Thymus (tissue), 11 donors: ENCODE data around the gene TMEM132C. TPM values are rescaled to one million over a fixed set of nuclear protein-coding genes. Genes with fewer than 3 reads are reported as not detected.

Experiments
- DNase-seq, 9 donors: peaks; one replicate each; pipeline ENCODE4 v3.0.0-alpha.2; 2013; ENCODE audit warnings: low spot score in 9 of 9, low read depth in 6 of 9, missing footprints in 1 of 9
- H3K27ac ChIP-seq, 2 donors: one replicate each; pipeline ENCODE4 v1.5.1; 2013; ENCODE audit warnings: control low read depth in 1 of 2, low read depth in 1 of 2, low read length in 1 of 2, mild to moderate bottlenecking in 1 of 2, moderate library complexity in 1 of 2
- H3K27me3 ChIP-seq, 2 donors: one replicate each; pipeline ENCODE4 v1.5.1; 2013; ENCODE audit warnings: low read length in 1 of 2; ENCODE audit not compliant: control insufficient read depth in 2 of 2, insufficient read depth in 1 of 2
- H3K36me3 ChIP-seq, 2 donors: one replicate each; pipeline ENCODE4 v1.5.1; 2013; ENCODE audit warnings: low read length in 1 of 2, mild to moderate bottlenecking in 1 of 2, moderate library complexity in 1 of 2; ENCODE audit not compliant: control insufficient read depth in 2 of 2, insufficient read depth in 2 of 2
- H3K4me1 ChIP-seq, 2 donors: one replicate each; pipeline ENCODE4 v1.5.1; 2013; ENCODE audit warnings: low read length in 2 of 2; ENCODE audit not compliant: control insufficient read depth in 2 of 2, insufficient read depth in 2 of 2
- H3K4me3 ChIP-seq, 2 donors: one replicate each; pipeline ENCODE4 v1.5.1; 2013; ENCODE audit warnings: low read length in 2 of 2, control low read depth in 1 of 2, mild to moderate bottlenecking in 1 of 2
- H3K9me3 ChIP-seq, 2 donors: one replicate each; pipeline ENCODE4 v1.5.1; 2013; ENCODE audit warnings: low read length in 1 of 2, mild to moderate bottlenecking in 1 of 2; ENCODE audit not compliant: control insufficient read depth in 2 of 2, insufficient read depth in 1 of 2
- WGBS: extraction: QIAGEN DNeasy Blood & Tissue Kit; methylation state at CpG from one replicate; pipeline ENCODE4 v1.1.7; 2013; 5-methylcytosine and 5-hydroxymethylcytosine counted together
- polyA plus RNA-seq: library from polyadenylated mRNA; stranded (reverse); fragments of 200-250 nt; gene quantifications from one replicate; pipeline ENCODE4 v1.2.3, GENCODE V29; 2013
- total RNA-seq: library from RNA; stranded (reverse); fragments of 120-200 nt; gene quantifications from one replicate; pipeline ENCODE4 v1.2.4, GENCODE V29; 2013
- donor health status: healthy.

Gene TMEM132C
- total and polyA plus RNA-seq, 2 donors, result 0.24 to 0.34 TPM

- DNase-seq, result no peak
- no peak overlapping the region for H3K4me3 ChIP-seq
- no peaks in the 10 kb centered on the region for H3K9me3 ChIP-seq
- H3K36me3 ChIP-seq, result no peaks in the 10 kb centered on the region
- 72% methylated on average over 12 of the region's 12 CpGs for WGBS
- no peaks in the 10 kb centered on the region for H3K27me3 ChIP-seq
- H3K4me1 ChIP-seq, result no peaks in the 10 kb centered on the region
- H3K27ac ChIP-seq, result no peak overlapping the region
These were observed 287.8 kb downstream of the TMEM132C start for GRCh38 chr12:128554546-128555304.

- 90% methylated on average over 1 of the region's 1 CpG for WGBS
- H3K9me3 ChIP-seq, result no peaks in the 10 kb centered on the region
- H3K4me1 ChIP-seq, result no peaks in the 10 kb centered on the region
- no peak overlapping the region for H3K4me3 ChIP-seq
- H3K27ac ChIP-seq, result no peak overlapping the region
- no peak for DNase-seq
- no peaks in the 10 kb centered on the region for H3K27me3 ChIP-seq
- no peaks in the 10 kb centered on the region for H3K36me3 ChIP-seq
These were observed 290.3 kb downstream of the TMEM132C start for GRCh38 chr12:128557231-128557630.

- WGBS, result 92% methylated on average over 3 of the region's 3 CpGs
- H3K9me3 ChIP-seq, result no peaks in the 10 kb centered on the region
- H3K4me3 ChIP-seq, result no peak overlapping the region
- H3K27me3 ChIP-seq, result no peaks in the 10 kb centered on the region
- H3K4me1 ChIP-seq, result no peaks in the 10 kb centered on the region
- H3K27ac ChIP-seq, result no peak overlapping the region
- DNase-seq, result no peak
- H3K36me3 ChIP-seq, result no peaks in the 10 kb centered on the region
These were observed 298.0 kb downstream of the TMEM132C start for GRCh38 chr12:128564956-128565355.

- no peaks in the 10 kb centered on the region for H3K27me3 ChIP-seq
- 79% methylated on average over 7 of the region's 7 CpGs for WGBS
These were observed 300.8 kb downstream of the TMEM132C start for GRCh38 chr12:128567730-128568129.

GRCh38 chr12:128570191-128571065 lies 303.5 kb downstream of the TMEM132C start:
- WGBS, result 70% methylated on average over 11 of the region's 11 CpGs
- DNase-seq, result peak in 1 of 9 donors; percentile 12
- no peaks in the 10 kb centered on the region for H3K36me3 ChIP-seq

More at GRCh38 chr12:128567730-128568129, 300.8 kb downstream of the TMEM132C start:
- Histone ChIP-seq H3K27ac (no peak overlapping the region), H3K36me3 (no peaks in the 10 kb centered on the region), H3K4me1 (no peaks in the 10 kb centered on the region), H3K9me3 (peaks cover 3 to 9% of the 10 kb centered on the region in 2 donors), H3K4me3 (no peak overlapping the region)
- no peak for DNase-seq

GRCh38 chr12:128571906-128572810 lies 305.2 kb downstream of the TMEM132C start:
- Histone ChIP-seq H3K4me3 (no peak overlapping the region), H3K27ac (no peak overlapping the region), H3K27me3 (no peaks in the 10 kb centered on the region), H3K36me3 (no peaks in the 10 kb centered on the region), H3K9me3 (peaks cover 3 to 9% of the 10 kb centered on the region in 2 donors), H3K4me1 (no peaks in the 10 kb centered on the region)
- 97% methylated on average over 7 of the region's 7 CpGs for WGBS
- DNase-seq, result no peak

More at GRCh38 chr12:128570191-128571065, 303.5 kb downstream of the TMEM132C start:
- Histone ChIP-seq H3K4me1 (no peaks in the 10 kb centered on the region), H3K4me3 (no peak overlapping the region), H3K27me3 (no peaks in the 10 kb centered on the region), H3K27ac (peak overlapping the region in 1 of 2 donors; percentile 49), H3K9me3 (peaks cover 3 to 9% of the 10 kb centered on the region in 2 donors)

- no peak overlapping the region for H3K4me3 ChIP-seq
- H3K36me3 ChIP-seq, result no peaks in the 10 kb centered on the region
- DNase-seq, result no peak
- no peaks in the 10 kb centered on the region for H3K4me1 ChIP-seq
- H3K27me3 ChIP-seq, result no peaks in the 10 kb centered on the region
- 72% methylated on average over 4 of the region's 4 CpGs for WGBS
- H3K9me3 ChIP-seq, result peaks cover 3 to 12% of the 10 kb centered on the region in 2 donors
- no peak overlapping the region for H3K27ac ChIP-seq
These were observed 306.9 kb downstream of the TMEM132C start for GRCh38 chr12:128573907-128574306.

- no peaks in the 10 kb centered on the region for H3K27me3 ChIP-seq
These were observed 311.1 kb downstream of the TMEM132C start for GRCh38 chr12:128578045-128578444.

More at GRCh38 chr12:128578045-128578444, 311.1 kb downstream of the TMEM132C start:
- Histone ChIP-seq H3K27ac (no peak overlapping the region), H3K4me3 (no peak overlapping the region), H3K36me3 (no peaks in the 10 kb centered on the region), H3K4me1 (no peaks in the 10 kb centered on the region), H3K9me3 (peaks cover 0 to 4% of the 10 kb centered on the region in 2 donors)
- DNase-seq, result no peak
- WGBS, result 95% methylated on average over 8 of the region's 8 CpGs
